ENCODE results near the gene DUSP15.
"Not testable (repeated sequence)": the region's sequence is repeated elsewhere in the genome, so short reads cannot be mapped to it uniquely, and the experiment has no call there.

Gene DUSP15

DNA sequence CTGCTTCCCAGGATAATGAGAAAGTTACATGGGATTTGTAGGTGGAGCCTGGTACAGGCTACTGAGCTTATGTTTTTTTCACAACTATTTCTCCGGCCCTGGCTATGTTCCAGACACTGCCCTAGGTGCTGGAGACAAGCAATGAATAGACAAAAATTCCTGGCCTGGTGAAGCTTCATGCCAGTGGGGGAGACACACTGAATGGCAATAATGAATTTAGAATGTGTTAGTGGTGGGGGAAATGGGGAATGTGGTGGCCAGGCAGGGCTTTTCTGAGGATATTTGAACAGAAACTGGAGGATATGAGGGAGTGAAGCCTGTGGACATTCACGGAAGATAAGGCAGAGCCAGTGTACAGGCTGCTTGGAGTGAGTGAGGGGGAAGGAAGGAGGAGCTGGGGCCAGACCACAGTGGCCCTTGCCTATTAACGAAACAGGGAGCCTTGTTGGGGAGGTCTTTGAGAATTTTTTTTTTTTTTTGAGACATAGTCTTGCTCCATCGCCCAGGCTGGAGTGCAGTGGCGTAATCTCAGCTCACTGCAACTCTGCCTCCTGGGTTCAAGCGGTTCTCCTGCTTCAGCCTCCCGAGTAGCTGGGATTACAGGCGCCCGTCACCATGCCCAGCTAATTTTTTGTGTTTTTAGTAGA is 31.6 kb downstream of the DUSP15 start:
- no peak for DNase-seq

DNA sequence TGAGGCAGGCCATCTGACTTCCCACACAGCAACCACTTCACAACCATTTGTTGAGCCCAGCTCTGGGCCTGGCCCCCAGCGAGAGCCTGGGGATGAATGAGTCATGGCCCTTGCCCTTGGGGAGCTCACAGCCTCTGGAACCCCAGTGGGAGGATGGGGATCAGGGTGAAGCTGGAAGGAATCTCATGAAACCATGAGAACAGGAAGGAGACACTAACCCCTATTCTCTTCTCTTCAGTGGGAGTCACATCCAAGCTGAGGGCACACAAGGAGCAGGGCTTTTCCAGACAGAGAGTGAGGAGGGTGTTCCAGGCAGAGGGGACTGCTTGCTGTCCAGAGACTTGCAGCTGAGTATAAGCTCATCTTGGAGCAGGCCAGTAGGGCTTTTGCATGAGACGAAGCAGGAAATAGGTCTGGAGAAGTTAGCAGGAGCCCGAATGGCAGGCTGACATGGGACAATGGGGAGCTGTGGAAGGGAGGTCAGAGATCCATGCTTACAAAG is 32.4 kb downstream of the DUSP15 start:
- no peak for DNase-seq

DNA sequence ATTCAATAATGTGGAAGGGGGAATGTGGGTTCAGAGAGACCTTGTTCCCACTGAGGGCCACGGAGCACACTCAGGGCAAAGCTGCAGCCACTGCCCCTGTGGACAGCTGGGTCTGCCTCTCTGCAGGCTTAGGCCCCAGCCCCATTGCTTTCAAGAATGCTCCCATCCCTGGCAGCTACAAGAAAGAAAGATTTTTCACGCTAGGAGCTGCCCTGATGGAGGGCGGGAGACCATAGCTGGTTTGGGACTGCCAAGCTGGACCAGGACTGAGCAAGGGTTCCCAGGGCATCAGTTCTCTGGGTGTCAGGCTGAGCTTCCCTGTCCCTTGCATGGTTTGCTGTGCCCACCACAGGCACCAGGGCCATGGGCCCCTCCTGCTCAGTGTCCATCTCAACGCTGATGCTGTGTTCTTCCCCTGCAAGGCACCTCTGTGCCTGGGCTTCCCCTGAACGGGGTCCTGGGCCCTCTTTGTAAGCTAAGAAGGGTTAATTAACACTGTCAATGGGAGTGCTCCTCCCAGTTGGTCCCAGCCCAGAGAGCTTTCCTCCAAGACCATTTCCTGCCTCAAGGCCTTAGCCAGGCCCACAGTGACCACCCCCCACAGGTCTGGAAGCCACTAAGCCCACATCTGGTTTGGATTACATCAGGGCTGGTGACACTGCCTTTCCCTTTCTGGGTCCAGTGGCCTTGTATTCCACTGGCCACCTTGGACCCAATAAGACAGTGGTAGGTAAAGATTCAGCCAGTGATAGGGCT is 33.3 kb downstream of the DUSP15 start:
- DNase-seq, result no peak

DNA sequence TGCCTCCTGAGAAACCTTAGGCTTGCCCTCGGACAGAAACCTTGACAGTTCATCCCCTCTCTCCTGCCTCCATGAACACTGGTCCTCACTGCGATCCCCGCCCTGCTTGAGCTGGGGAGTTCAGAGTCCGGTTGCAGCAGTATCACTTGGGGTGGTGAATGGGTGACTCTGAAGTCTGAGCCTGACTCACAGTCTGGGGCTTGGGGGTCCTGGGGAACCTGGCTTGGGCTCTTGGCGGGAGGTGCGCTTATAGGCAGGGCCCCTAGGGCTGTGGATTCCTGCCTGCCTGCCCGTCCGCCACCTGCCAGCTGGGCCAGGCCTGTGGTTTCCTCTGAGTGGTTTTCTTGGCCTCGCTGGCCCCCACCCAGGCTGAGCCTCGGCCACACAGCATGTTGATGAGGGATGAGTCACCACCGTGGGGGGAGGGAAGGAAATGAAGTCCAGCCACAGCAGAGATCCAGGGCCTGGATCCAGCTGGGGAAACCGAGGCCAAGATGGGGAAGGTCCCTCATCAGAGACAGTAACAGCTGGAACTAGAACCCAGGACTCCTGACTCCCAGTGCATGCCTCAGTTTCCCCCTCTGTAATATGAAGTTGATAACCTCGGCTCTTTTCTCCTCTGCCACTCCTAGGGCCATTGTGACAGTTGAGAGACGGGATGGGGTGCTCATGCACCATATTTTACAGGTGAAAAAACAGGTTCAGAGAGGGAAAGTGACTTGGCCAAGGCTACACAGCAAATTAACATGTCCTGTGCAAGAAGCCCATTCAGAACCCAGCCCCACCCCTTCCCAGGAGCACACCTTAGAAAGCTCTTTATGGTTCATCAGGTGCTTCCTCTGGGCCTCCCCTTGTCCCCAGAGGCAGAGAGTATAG is 34.1 kb downstream of the DUSP15 start:
- DNase-seq, result no peak

DNA sequence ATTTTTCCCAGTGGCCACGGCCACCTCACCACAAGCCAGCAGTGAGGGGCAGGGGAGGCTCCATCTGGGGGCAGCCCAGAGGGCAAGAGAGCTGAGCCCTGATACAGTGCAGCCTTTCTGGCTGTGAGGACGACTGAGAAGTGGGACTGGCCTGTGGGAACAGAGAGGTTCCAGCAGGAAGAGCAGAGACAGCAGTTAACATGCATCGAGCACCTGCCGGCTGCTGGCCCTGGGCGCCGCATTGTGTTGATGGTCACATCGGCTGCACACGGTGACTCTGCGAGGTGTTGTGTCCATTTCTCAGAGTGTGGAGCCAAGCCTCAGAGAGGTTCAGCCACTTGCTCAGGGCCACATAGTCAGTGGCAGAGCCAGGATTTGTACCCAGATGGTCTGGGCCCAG is 34.8 kb downstream of the DUSP15 start:
- no peak for DNase-seq

DNA sequence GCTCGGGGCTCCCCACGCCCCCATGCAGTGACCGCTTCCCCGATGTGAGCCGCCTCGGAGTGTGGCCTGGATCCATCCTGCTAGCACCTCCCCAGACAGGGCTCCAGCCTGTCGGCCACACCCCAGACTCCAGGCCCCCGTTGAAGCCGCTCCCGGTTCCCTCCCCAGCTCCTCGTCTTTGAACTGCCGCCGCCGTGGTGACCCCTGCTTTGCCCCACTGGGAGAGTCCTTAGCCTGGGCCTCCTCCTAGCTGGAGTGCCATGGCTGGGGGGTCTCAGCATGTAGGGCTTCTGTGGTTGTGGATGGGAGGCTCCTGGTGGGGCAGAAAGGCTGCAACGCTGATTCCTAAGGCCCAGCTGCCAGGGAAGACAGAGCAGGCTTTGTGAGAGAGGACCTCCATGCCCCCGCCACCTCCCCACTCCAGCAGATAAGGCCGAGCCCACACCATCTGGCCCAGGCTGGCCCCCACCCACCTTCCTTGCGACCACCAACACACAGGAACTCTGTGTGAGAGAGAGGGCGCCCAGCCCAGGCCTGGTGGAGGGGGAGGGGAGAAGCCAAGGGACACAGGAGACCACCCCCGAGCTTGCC is 36.3 kb downstream of the DUSP15 start:
- no peak for DNase-seq

DNA sequence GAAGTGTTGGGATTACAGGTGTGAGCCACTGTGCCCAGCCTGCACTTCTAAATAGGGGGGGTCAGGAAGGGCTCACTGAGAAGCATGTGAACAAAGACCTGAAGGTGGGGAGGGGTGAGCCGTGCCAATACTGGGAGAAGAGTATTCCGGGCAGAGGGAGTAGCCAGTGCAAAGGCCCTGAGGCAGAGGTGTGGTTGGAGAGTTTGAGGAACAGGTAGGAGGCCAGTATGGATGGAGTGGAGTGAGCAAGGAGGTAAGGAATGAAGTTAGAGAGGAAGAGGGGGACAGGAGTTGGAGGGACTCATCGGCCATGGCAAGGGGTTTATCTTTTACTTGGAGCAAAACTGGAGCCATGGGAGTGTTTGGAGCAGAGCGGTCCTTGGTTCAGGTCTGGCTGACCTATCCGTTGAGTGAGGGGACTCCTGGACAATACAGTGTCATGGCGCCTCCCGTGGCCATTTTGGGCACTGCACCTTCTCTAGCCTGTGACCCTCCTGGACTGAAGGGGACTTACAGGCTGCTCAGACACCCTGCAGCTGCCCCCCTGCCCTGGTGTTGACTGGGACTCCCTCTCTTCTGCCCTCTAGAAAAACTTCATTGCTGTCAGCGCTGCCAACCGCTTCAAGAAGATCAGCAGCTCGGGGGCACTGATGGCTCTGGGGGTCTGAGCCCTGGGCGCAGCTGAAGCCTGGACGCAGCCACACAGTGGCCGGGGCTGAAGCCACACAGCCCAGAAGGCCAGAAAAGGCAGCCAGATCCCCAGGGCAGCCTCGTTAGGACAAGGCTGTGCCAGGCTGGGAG is 37.0 kb downstream of the DUSP15 start:
- no peak for DNase-seq

DNA sequence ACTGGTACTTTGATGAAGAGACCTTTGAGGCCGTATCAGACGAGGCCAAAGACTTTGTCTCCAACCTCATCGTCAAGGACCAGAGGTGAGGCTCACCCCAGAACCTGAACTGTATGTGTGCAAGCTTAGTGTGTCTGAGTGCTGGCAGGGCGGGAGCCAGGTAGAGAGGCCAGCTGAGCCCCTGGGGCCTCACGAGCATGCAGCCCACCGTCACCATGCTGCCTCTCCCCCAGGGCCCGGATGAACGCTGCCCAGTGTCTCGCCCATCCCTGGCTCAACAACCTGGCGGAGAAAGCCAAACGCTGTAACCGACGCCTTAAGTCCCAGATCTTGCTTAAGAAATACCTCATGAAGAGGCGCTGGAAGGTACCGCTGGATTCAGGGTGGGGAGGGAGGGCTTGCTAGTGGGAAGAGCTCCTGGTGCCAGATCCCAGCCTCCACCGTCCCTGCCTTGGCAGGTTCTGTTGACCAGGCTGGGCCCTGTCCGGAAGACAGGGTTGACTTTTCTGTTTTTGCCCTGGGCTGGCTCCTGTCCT is 38.5 kb downstream of the DUSP15 start:
- DNase-seq, result no peak

DNA sequence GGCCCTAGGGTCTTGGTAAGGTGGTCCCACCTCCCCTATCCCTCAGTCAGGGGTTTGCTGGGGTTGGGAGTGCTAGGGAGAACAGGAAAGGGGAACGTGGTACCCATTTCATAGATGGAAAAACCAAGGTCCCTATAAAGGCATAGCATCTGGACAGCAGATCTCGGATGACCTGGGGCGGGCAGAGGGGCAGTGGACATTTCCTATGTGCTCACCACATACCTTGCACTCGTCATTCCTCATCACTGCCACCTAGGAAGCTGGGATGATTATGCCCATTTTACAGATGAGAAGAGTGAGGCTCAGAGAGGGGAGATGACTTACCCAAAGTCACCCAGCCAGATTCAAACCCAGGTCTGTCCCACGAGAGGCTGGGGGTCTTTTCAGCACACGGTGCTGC is 39.1 kb downstream of the DUSP15 start:
- no peak for DNase-seq

DNA sequence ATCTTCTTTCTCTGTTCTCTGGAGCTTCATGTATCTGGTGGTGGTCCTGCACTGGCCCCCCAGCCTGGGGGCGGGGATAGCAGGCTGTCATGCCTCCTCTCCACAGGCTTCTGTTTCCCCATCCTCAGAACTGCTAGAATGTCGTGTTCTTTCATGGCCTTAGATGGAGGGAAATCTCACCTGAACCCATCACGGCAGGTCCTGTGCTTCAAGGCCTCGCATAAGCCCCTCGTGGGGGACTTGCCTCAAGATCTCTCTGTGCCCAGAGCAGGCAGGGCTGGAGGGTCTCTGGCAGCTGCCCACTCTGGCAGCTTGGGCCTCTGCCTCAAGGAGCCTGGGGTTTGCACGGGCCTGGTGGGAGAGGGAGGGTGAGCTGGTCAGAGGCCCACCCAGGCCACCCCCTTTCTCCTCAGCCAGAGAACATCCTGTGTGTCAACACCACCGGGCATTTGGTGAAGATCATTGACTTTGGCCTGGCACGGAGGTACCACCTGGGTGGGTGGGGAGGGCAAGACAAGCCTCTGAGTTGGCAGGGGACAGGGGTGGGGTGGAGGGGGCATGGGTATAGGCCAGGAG is 39.8 kb downstream of the DUSP15 start:
- no peak for DNase-seq

DNA sequence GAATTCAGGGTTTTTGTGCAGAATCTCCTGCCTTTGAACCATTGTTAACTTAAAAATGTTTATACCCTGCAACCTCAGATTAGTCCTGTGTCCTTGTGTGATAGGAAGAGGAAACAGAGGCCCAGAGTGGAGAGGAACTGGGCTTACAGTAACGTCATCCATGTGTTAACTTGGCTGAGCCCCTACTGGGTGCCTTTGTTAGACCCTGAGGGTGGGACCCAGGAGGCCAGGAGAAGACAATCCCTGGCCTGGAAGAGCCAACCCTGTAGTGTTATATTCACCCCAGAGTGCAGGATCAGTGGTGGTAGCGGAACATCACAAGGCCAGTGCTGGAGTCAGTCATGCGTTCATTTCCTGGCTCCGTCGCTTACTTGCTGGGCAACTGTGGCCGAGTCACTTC is 40.6 kb downstream of the DUSP15 start:
- DNase-seq, result no peak

DNA sequence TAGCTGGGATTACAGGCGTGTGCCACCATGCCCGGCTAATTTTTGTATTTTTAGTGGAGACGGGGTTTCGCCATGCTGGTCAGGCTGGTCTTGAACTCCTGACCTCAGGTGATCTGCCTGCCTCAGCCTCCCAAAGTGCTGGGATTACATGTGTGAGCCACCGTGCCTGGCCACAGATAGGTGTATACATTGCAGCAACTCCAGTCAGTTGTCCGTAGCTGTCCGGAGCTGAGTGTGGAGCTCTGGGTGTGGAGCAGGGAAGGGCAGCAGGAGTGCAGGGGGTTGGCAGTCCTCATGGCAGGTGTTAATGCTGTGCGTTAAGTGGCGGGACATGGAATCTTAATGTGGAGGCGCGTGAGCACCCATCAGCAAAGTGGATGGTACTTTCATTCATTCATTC is 42.3 kb downstream of the DUSP15 start:
- not testable (repeated sequence) for DNase-seq

DNA sequence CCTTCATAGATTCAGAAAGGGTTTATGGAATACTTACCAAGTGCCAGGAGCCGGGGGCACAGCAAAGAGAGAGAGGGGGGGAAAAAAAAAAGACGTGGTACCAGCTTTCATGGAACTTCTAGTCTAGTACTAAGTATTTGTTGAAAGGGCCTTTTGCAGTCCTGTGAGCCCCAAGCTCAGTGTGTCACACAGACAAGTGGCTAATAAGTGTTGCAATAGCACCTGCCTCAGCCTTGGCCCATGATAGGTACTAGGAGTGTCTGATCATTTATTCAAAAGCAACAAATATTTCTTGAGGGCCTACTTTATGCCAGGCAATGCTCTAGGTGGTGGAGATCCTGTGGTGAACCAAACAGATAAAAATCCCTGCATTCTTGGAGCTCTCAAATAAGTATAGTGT is 43.3 kb downstream of the DUSP15 start:
- DNase-seq, result no peak

DNA sequence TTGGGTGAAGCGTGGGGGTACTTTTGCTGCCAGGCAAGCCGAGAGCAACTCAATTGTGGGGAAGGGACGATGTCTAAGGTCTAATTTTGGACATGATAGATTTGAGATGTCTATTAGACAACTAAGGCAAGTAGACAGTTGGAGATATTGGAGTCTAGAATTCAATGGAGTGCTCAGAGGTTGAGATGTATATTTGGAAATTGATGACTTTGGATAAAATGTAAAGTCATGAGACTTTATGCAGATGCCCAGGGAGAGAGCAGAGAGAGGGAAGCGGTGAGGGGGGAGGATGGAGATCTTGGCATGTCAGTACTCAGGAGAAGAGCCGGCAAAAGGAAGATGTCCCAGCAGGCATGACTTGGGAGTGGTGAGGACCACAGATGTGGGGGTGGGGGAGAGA is 44.3 kb downstream of the DUSP15 start:
- no peak for DNase-seq

DNA sequence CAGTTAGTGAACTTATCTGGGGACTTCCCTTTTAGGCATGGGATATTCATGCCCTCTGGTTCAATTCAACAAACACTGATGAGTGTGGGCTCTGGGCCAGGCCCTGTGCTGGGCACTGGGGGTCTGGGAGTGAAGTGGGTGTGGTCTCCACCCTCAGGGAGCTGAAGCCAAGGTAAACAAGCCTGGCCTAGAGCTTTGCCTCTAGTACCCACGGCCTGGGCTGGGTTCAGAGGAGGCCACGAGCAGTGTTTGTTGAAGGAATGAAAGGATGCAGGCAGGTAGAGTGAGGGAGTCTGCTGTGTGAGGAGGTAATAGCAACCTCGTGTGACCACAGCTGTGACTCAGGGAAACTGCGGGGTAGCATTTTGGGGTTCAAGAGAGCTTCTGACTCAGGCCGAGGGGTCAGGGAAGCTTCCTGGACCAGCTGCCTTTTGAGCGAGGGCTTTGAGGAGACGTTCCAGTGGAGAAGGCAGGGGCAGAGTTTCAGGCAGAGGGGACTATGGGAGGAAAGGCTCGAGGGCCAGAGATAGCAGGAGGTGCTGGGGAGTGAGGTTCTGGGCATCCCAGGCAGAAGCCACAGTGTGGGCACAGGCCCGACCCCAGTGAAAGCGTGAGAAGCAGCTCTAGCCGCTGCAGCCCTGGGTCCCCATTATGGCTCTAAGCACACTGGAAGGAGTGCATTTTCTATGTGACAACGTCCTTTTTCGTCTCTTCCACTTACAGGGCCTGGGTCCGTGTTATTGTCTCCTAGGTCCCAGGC is 45.6 kb downstream of the DUSP15 start:
- DNase-seq, result no peak

DNA sequence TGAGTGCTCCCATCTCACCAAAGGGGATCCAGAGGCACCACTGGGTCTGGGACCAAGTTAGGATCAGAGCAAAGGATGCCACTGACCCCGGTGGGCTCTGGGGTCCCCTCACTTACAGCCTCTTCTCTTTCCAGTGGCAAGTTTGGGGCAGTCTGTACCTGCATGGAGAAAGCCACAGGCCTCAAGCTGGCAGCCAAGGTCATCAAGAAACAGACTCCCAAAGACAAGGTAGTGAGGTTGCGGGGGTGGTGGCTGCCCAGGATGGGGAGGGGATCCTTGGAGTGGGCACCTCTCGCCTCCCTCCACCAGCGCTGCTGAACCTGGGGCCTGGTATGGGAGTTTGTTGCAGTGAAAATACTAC is 46.2 kb downstream of the DUSP15 start:
- no peak for DNase-seq

DNA sequence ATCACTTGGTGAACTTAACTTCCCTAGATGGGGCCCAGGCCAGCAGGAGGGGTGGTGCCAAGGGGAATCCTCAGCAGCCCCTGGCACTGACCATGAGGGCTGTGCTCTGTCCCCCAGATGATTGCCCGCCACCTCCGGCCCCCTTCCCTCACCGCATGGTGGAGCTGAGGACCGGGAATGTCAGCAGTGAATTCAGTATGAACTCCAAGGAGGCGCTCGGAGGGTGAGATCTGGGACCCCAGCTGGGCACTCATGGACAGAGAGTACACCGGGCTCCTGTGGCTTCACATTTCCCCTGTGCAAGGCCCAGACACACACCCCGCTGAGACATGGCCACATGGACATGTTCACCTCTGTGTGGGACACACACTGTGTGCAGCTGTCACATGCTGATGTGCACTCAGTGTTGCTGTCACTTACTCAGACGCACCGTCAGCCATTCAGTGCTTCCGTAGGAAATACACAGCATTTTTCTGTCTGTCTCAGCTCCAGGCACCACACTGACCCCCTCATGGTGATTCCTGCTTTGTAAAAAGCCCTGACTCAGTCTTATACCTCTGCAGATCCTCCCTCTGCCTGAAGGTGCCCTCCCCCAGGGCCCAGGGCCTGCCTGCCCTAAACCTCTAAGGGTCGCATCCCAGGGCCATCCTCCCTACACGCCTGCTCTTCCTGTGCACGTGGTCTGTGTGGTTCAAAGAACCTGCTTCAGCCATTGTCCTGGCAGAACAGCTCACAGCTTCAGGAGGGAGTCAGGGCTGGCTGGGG is 46.8 kb downstream of the DUSP15 start:
- DNase-seq, result no peak

DNA sequence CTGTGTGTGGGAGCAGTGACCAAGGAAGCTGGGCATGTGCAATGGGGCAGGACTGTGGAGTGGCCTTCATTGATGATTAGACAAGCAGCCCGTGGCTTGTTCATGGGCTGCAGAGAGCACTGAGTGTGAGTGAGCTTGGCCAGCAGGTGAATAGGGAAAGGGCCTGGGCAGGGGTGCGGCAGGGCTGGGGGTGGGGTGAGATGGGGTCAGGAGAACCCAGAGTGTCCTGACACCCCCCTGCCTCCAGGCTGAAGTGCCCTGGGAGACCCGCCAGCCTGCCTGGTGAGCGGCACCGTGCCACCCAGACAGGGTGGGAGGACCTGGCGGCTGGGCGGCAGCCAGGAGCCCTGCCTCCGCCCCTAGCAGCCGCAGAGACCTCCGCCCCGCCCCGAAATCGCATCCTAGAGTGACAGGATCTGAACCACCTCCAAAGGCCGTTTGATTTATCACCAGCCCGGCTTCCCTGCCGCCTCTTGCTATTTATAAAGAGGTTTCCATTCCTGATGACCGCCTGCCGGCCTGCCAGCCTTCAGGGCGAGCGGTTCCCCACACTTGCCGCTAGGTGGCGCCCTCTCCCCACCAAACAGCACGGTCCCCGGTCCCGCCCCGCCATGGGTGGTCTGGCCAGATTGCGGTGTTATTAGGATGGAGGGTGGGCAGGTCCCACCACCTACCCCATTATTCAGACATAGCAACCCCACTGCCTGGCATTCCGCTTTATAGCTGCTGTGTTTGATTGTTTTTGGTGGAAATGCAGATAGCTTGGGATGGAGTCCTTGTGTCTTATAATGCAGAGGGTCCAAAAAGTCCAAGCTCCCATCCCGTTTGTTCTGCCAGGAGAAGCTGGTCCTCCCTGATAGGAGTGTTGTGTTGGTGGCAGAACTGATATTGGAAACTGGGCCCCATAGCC is 47.7 kb downstream of the DUSP15 start:
- no peak for DNase-seq

DNA sequence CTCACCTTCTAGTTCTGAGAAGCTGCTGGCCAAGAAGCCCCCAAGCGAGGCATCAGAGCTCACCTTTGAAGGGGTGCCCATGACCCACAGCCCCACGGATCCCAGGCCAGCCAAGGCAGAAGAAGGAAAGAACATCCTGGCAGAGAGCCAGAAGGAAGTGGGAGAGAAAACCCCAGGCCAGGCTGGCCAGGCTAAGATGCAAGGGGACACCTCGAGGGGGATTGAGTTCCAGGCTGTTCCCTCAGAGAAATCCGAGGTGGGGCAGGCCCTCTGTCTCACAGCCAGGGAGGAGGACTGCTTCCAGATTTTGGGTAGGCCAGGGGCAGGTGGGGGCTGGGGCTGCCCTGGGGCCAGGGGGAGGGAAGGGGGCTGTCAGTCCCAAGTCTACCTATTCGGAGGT is 48.9 kb downstream of the DUSP15 start:
- no peak for DNase-seq
